Prostate gland (tissue), 2 donors: ENCODE measurements around the gene GCGR.

ENCODE experiments used
- POLR2A ChIP-seq: fragments of 450-650 bp; IDR thresholded peaks from one replicate; pipeline ENCODE4 v1.6.1; 2016; ENCODE audit warnings: antibody characterized with exemption, mild to moderate bottlenecking
- POLR2AphosphoS5 ChIP-seq: sonication (generic); formaldehyde crosslinking; IDR thresholded peaks from one replicate; pipeline ENCODE4 v1.6.1; 2017; ENCODE audit warnings: antibody characterized with exemption
- TF ChIP-seq, protein P1 (sequence below), 4 experiments: fragments of 200-600 bp in 2 of 4; fragments of 450-650 bp in 2 of 4; sonication (generic) in 2 of 4; IDR thresholded peaks; 1 replicate in 3 of 4; 2 replicates in 1 of 4; pipeline ENCODE4 v1.5.1; 2016 to 2019; ENCODE audit warnings: antibody characterized with exemption in 4 of 4, mild to moderate bottlenecking in 2 of 4, moderate library complexity in 2 of 4

DNA sequence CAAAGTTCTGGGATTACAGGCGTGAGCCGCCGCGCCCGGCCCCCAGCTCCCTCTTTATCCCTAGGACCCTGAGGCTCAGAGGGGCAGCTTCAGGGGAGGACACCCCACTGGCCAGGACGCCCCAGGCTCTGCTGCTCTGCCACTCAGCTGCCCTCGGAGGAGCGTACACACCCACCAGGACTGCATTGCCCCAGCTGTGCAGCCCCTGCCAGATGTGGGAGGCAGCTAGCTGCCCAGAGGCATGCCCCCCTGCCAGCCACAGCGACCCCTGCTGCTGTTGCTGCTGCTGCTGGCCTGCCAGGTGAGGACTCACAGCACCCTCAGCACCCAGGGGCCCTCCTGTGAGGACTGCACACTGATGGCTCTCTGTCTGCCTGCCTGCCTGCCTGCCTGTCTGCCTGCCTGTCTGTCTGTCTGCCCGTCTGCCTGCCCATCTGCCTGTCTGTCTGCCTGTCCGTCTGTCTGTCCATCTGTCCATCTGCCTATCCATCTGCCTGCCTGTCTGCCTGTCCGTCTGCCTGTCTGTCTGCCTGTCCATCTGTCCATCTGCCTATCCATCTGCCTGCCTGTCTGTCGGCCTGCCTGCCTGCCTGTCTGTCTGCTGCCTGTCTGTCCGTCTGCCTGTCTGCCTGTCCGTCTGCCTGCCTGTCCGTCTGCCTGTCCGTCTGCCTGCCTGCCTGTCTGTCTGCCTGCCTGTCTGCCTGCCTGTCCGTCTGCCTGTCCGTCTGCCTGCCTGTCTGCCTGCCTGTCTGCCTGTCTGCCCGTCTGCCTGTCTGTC is 5.0 kb downstream of the GCGR start:
- TF ChIP-seq, protein P1, sequence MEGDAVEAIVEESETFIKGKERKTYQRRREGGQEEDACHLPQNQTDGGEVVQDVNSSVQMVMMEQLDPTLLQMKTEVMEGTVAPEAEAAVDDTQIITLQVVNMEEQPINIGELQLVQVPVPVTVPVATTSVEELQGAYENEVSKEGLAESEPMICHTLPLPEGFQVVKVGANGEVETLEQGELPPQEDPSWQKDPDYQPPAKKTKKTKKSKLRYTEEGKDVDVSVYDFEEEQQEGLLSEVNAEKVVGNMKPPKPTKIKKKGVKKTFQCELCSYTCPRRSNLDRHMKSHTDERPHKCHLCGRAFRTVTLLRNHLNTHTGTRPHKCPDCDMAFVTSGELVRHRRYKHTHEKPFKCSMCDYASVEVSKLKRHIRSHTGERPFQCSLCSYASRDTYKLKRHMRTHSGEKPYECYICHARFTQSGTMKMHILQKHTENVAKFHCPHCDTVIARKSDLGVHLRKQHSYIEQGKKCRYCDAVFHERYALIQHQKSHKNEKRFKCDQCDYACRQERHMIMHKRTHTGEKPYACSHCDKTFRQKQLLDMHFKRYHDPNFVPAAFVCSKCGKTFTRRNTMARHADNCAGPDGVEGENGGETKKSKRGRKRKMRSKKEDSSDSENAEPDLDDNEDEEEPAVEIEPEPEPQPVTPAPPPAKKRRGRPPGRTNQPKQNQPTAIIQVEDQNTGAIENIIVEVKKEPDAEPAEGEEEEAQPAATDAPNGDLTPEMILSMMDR (IDR thresholded peaks at IDR 0.05): no peak
- TF ChIP-seq POLR2AphosphoS5: no peak
- TF ChIP-seq POLR2A: no peak
